Measurements from ENCODE around the gene ENSA.
"Not testable (repeated sequence)": the region's sequence is repeated elsewhere in the genome, so short reads cannot be mapped to it uniquely, and the experiment has no call there.

ENSA gene

GRCh38 chr1:150621497-150622302 lies 7.7 kb downstream of the ENSA start:
- peak in 1 of 2 donors; percentile 37 for DNase-seq (ENCODE audit: low read depth in 2 of 2)

GRCh38 chr1:150620919-150621318 lies 8.5 kb downstream of the ENSA start:
- no peak for DNase-seq (ENCODE audit: low read depth in 2 of 2)

- no peak for DNase-seq (ENCODE audit: low read depth in 2 of 2)
Measured at GRCh38 chr1:150619576-150620509, 9.6 kb downstream of the ENSA start.

GRCh38 chr1:150615346-150616201 lies 13.8 kb downstream of the ENSA start:
- no peak for DNase-seq (ENCODE audit: low read depth in 2 of 2)

- peak; percentile 48 to 54 for DNase-seq (ENCODE audit: low read depth in 2 of 2)
Measured at GRCh38 chr1:150613061-150613920, 16.1 kb downstream of the ENSA start.

GRCh38 chr1:150612014-150612345 lies 17.4 kb downstream of the ENSA start:
- DNase-seq (ENCODE audit: low read depth in 2 of 2): no peak

- DNase-seq (ENCODE audit: low read depth in 2 of 2): no peak
Measured at GRCh38 chr1:150610576-150610975, 18.8 kb downstream of the ENSA start.

- DNase-seq (ENCODE audit: low read depth in 2 of 2): no peak
Measured at GRCh38 chr1:150609732-150610131, 19.7 kb downstream of the ENSA start.

GRCh38 chr1:150606463-150607142 lies 22.8 kb downstream of the ENSA start:
- DNase-seq (ENCODE audit: low read depth in 2 of 2): no peak

- not testable (repeated sequence) for DNase-seq (ENCODE audit: low read depth in 2 of 2)
Measured at GRCh38 chr1:150605451-150605731, 24.0 kb downstream of the ENSA start.

- DNase-seq (ENCODE audit: low read depth in 2 of 2): no peak
Measured at GRCh38 chr1:150604226-150604588, 25.2 kb downstream of the ENSA start.

GRCh38 chr1:150603711-150604110 lies 25.7 kb downstream of the ENSA start:
- no peak for DNase-seq (ENCODE audit: low read depth in 2 of 2)

GRCh38 chr1:150602372-150602771 lies 27.0 kb downstream of the ENSA start:
- not testable (repeated sequence) for DNase-seq (ENCODE audit: low read depth in 2 of 2)

- no peak for DNase-seq (ENCODE audit: low read depth in 2 of 2)
Measured at GRCh38 chr1:150601540-150601939, 27.9 kb downstream of the ENSA start.

GRCh38 chr1:150598346-150598745 lies 31.1 kb downstream of the ENSA start:
- not testable (repeated sequence) for DNase-seq (ENCODE audit: low read depth in 2 of 2)

- DNase-seq (ENCODE audit: low read depth in 2 of 2): no peak
Measured at GRCh38 chr1:150596976-150597375, 32.4 kb downstream of the ENSA start.

- DNase-seq (ENCODE audit: low read depth in 2 of 2): no peak
Measured at GRCh38 chr1:150596095-150596892, 33.1 kb downstream of the ENSA start.

- no peak for DNase-seq (ENCODE audit: low read depth in 2 of 2)
Measured at GRCh38 chr1:150582371-150582770, 47.0 kb downstream of the ENSA start.

GRCh38 chr1:150581962-150582361 lies 47.5 kb downstream of the ENSA start:
- DNase-seq (ENCODE audit: low read depth in 2 of 2): not testable (repeated sequence)

- DNase-seq (ENCODE audit: low read depth in 2 of 2): not testable (repeated sequence)
Measured at GRCh38 chr1:150581437-150581836, 48.0 kb downstream of the ENSA start.

Data from stimulated activated CD4-positive, alpha-beta T cell treated with anti-CD3 and anti-CD28 coated beads, Interleukin-15, amount 100 ng/mL, for 48 hours (primary cell).